Right atrium auricular region (tissue), 2 donors: Measurements from ENCODE around the gene GRK5. TPM values are rescaled to one million over a fixed set of nuclear protein-coding genes. Genes with fewer than 3 reads are reported as not detected.
A peak's percentile ranks its signal among the peaks of the same experiment; 100 is the strongest.

ENCODE experiments used
- DNase-seq: peaks from one replicate; pipeline ENCODE4 v3.0.0-alpha.2; 2019; ENCODE audit warnings: low spot score
- H3K27ac ChIP-seq, 2 donors: fragments of 200-600 bp; sonication (generic); 1 replicate in 1 of 2; 2 replicates in 1 of 2; pipeline ENCODE4 v1.5.1; 2016 to 2019
- H3K27me3 ChIP-seq, 2 donors: fragments of 200-600 bp; sonication (generic); one replicate each; pipeline versions ENCODE4 v1.5.1 to v1.6.0; 2017 to 2019
- H3K36me3 ChIP-seq: fragments of 200-600 bp; sonication (generic); one replicate; pipeline ENCODE4 v1.5.1; 2016
- H3K4me1 ChIP-seq, 2 donors: fragments of 200-600 bp; sonication (generic); one replicate each; pipeline versions ENCODE4 v1.5.1 to v1.6.0; 2017 to 2019
- H3K4me3 ChIP-seq, 2 donors: fragments of 200-600 bp; sonication (generic); 1 replicate in 1 of 2; 2 replicates in 1 of 2; pipeline ENCODE4 v1.5.1; 2017 to 2019; ENCODE audit warnings: mild to moderate bottlenecking in 1 of 2, moderate library complexity in 1 of 2
- H3K9me3 ChIP-seq, 2 donors: fragments of 200-600 bp; sonication (generic); one replicate each; pipeline ENCODE4 v1.5.1; 2019
- CTCF ChIP-seq, 2 donors: fragments of 200-600 bp; sonication (generic); IDR thresholded peaks; one replicate each; pipeline ENCODE4 v1.5.1; 2019; ENCODE audit warnings: antibody characterized with exemption in 2 of 2
- total RNA-seq, 2 donors: library from RNA; depleted of rRNA; stranded (reverse); fragments of >200 nt; gene quantifications; one replicate each; pipeline ENCODE4 v1.1.0, GENCODE V29; 2016

Gene GRK5
- total RNA-seq, 2 donors from 2014 or later, result 19.2 to 53.8 TPM

- TF ChIP-seq CTCF (IDR thresholded peaks at IDR 0.05), result no peak
- Histone ChIP-seq H3K9me3 (no peaks in the 10 kb centered on the region), H3K36me3 (peaks cover 6% of the 10 kb centered on the region), H3K4me3 (no peak overlapping the region), H3K4me1 (peaks cover 0 to 54% of the 10 kb centered on the region in 2 donors), H3K27me3 (no peaks in the 10 kb centered on the region), H3K27ac (peak overlapping the region; percentile 65 to 66)
- no peak for DNase-seq
Observed at GRCh38 chr10:119394657-119395279, 187.4 kb downstream of the GRK5 start.

GRCh38 chr10:119395280-119396007, 188.1 kb downstream of the GRK5 start:
- peak overlapping the region; percentile 65 to 66 for H3K27ac ChIP-seq
- no peaks in the 10 kb centered on the region for H3K27me3 ChIP-seq
- no peak overlapping the region for H3K4me3 ChIP-seq
- H3K9me3 ChIP-seq, result no peaks in the 10 kb centered on the region
- peaks cover 0 to 54% of the 10 kb centered on the region in 2 donors for H3K4me1 ChIP-seq
- peaks cover 6% of the 10 kb centered on the region for H3K36me3 ChIP-seq
- peak; percentile 84 for DNase-seq
- TF ChIP-seq CTCF (IDR thresholded peaks at IDR 0.05), result no peak

GRCh38 chr10:119396008-119396708, 188.8 kb downstream of the GRK5 start:
- DNase-seq, result no peak
- H3K27ac ChIP-seq, result peak overlapping the region; percentile 65 to 66

GRCh38 chr10:119396709-119397071, 189.3 kb downstream of the GRK5 start:
- TF ChIP-seq CTCF (IDR thresholded peaks at IDR 0.05), result no peak
- H3K36me3 ChIP-seq, result peaks cover 6% of the 10 kb centered on the region
- DNase-seq, result no peak
- H3K27ac ChIP-seq, result peak overlapping the region; percentile 22 to 65
- peaks cover 0 to 52% of the 10 kb centered on the region in 2 donors for H3K4me1 ChIP-seq
- H3K4me3 ChIP-seq, result no peak overlapping the region
- H3K27me3 ChIP-seq, result no peaks in the 10 kb centered on the region
- H3K9me3 ChIP-seq, result no peaks in the 10 kb centered on the region

More at GRCh38 chr10:119396008-119396708, 188.8 kb downstream of the GRK5 start:
- H3K4me3 ChIP-seq, result no peak overlapping the region
- H3K27me3 ChIP-seq, result no peaks in the 10 kb centered on the region
- TF ChIP-seq CTCF (IDR thresholded peaks at IDR 0.05), result no peak
- H3K4me1 ChIP-seq, result peaks cover 0 to 52% of the 10 kb centered on the region in 2 donors
- H3K36me3 ChIP-seq, result peaks cover 6% of the 10 kb centered on the region
- no peaks in the 10 kb centered on the region for H3K9me3 ChIP-seq

GRCh38 chr10:119397416-119397815, 190.0 kb downstream of the GRK5 start:
- Histone ChIP-seq H3K4me3 (no peak overlapping the region), H3K27me3 (no peaks in the 10 kb centered on the region), H3K27ac (no peak overlapping the region), H3K4me1 (peaks cover 0 to 51% of the 10 kb centered on the region in 2 donors), H3K36me3 (peaks cover 6% of the 10 kb centered on the region), H3K9me3 (no peaks in the 10 kb centered on the region)
- no peak for TF ChIP-seq CTCF (IDR thresholded peaks at IDR 0.05)
- no peak for DNase-seq
